ENCODE results near the gene GSTK1.

GRCh38 chr7:143263266-143264195, at the start of gene GSTK1:
- TF ChIP-seq CTCF (IDR thresholded peaks at IDR 0.05): no peak
- no peak for TF ChIP-seq POLR2A (IDR thresholded peaks at IDR 0.05)

Data from lower leg skin (tissue), 3 donors.